PC-9 (cell line): ENCODE data around the gene NEU4. TPM values are rescaled to one million over a fixed set of nuclear protein-coding genes. Genes with fewer than 3 reads are reported as not detected.

Source experiments
- BruUV-seq: library from RNA; stranded (reverse); fragments of 400-500 nt; replicated peaks from 2 replicates; lab custom pipeline; 2021; lab: Mats Ljungman, UMichigan
- CTCF ChIA-PET: fragments of 300-600 bp; sonication (Branson Sonifier 250); formaldehyde crosslinking; loops from one replicate; lab custom pipeline; 2022; ENCODE audit warnings: antibody characterized with exemption; lab: Charles Lee
- POLR2A ChIA-PET: fragments of 300-600 bp; sonication (Branson Sonifier 250); formaldehyde crosslinking; loops from one replicate; lab custom pipeline; 2022; ENCODE audit warnings: antibody characterized with exemption; ENCODE audit not compliant: unreplicated experiment; lab: Charles Lee
- DNase-seq, 2 experiments: peaks; one replicate each; pipeline versions ENCODE4 v3.0.0 to v3.0.0-alpha.2; 2015 to 2022; ENCODE audit warnings: mixed read lengths in 1 of 2
- H2AFZ ChIP-seq: fragments of 200-600 bp; sonication (generic); 2 replicates; pipeline ENCODE4 v1.8.1; 2017; ENCODE audit warnings: antibody characterized with exemption
- H3F3A ChIP-seq: fragments of 200-600 bp; sonication (generic); 2 replicates; pipeline ENCODE4 v1.8.1; 2017; ENCODE audit warnings: antibody characterized with exemption, mild to moderate bottlenecking, low read depth; ENCODE audit not compliant: insufficient read depth
- H3K27ac ChIP-seq: fragments of 200-600 bp; sonication (generic); 2 replicates; pipeline ENCODE4 v1.6.1; 2016; ENCODE audit warnings: mixed run types
- H3K27me3 ChIP-seq: fragments of 200-600 bp; sonication (generic); 2 replicates; pipeline ENCODE4 v1.6.1; 2016; ENCODE audit warnings: low read depth, mixed run types; ENCODE audit not compliant: insufficient read depth
- H3K36me3 ChIP-seq: fragments of 200-600 bp; sonication (generic); 2 replicates; pipeline ENCODE4 v1.6.1; 2016; ENCODE audit warnings: low read depth, mixed run types
- H3K4me1 ChIP-seq: fragments of 200-600 bp; sonication (generic); replicated peaks from 2 replicates; pipeline ENCODE4 v1.6.1; 2016; ENCODE audit warnings: mixed run types; ENCODE audit not compliant: insufficient read depth
- H3K4me2 ChIP-seq: fragments of 200-600 bp; sonication (generic); 2 replicates; pipeline ENCODE4 v1.6.1; 2017; ENCODE audit warnings: mixed run types
- H3K4me3 ChIP-seq: fragments of 200-600 bp; sonication (generic); 2 replicates; pipeline ENCODE4 v1.6.1; 2016; ENCODE audit warnings: mixed run types
- H3K79me2 ChIP-seq: fragments of 200-600 bp; sonication (generic); 2 replicates; pipeline ENCODE4 v1.6.1; 2017; ENCODE audit warnings: low read depth, mixed run types
- H3K9me2 ChIP-seq: fragments of 200-600 bp; sonication (generic); 2 replicates; pipeline ENCODE4 v1.8.1; 2017; ENCODE audit warnings: mild to moderate bottlenecking; ENCODE audit not compliant: insufficient read depth
- H3K9me3 ChIP-seq: fragments of 200-600 bp; sonication (generic); 2 replicates; pipeline ENCODE4 v1.8.1; 2016; ENCODE audit warnings: low read depth; ENCODE audit not compliant: insufficient read depth
- H4K20me1 ChIP-seq: fragments of 200-600 bp; sonication (generic); 2 replicates; pipeline ENCODE4 v1.8.1; 2017; ENCODE audit not compliant: insufficient read depth
- EZH2 ChIP-seq: fragments of 200-600 bp; sonication (generic); IDR thresholded peaks from 2 replicates; pipeline ENCODE4 v1.8.0; 2017; ENCODE audit warnings: antibody characterized with exemption, low read depth
- intact Hi-C: fragments of 100-400 bp; cut with micrococcal nuclease; formaldehyde crosslinking; loops from one replicate; pipeline ENCODE4 v1.10.0; 2022; ENCODE audit not compliant: unreplicated experiment
- total RNA-seq: library from RNA; stranded (reverse); gene quantifications from 2 replicates; pipeline ENCODE4 v1.2.3, GENCODE V29; 2021
- TF ChIP-seq, protein P1 (sequence below): fragments of 200-600 bp; sonication (generic); conservative IDR thresholded peaks from 2 replicates; pipeline ENCODE4 v1.6.1; 2017; ENCODE audit warnings: mixed run types, antibody characterized with exemption, mild to moderate bottlenecking, moderate library complexity

NEU4 gene
- total RNA-seq, 1 experiment from 2014 or later: 0.92 TPM

DNA sequence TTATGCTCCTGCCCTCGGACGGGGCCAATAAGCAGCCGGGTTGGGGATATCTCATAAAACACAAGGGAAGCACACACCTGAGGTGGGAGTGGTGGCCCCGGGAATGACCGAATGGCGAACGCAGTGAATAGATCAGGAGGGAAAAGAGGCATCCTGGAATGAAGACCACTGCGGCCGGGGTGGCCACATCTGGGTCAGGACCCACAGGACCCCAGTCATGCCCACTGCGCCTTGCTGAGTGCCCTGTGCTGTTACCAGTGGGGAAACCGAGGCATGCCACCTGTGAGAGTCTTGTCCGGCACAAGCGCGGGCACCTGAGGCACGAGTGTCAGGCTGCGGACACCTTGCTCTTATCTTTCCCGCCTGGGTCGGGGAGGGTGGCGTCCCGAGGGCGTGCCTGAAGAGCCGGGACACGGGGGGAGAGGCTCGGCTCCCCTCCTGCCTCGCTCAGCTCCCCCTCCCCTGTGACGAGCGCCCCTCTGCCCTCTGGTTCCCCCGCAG is 48.1 kb downstream of the NEU4 start:
- Histone ChIP-seq H3K4me3 (no peak overlapping the region), H3K79me2 (no peaks in the 10 kb centered on the region), H3K27ac (no peak overlapping the region), H3F3A (no peaks in the 10 kb centered on the region), H2AFZ (no peak overlapping the region), H3K4me1 (no peaks in the 10 kb centered on the region), H3K27me3 (peaks cover 71% of the 10 kb centered on the region), H3K36me3 (no peaks in the 10 kb centered on the region), H3K9me3 (no peaks in the 10 kb centered on the region), H3K4me2 (no peak overlapping the region), H3K9me2 (no peaks in the 10 kb centered on the region), H4K20me1 (no peaks in the 10 kb centered on the region)
- ChIA-PET POLR2A (no interaction called here), CTCF (no interaction called here)
- BruUV-seq: no TSS peak
- TF ChIP-seq, protein P1, sequence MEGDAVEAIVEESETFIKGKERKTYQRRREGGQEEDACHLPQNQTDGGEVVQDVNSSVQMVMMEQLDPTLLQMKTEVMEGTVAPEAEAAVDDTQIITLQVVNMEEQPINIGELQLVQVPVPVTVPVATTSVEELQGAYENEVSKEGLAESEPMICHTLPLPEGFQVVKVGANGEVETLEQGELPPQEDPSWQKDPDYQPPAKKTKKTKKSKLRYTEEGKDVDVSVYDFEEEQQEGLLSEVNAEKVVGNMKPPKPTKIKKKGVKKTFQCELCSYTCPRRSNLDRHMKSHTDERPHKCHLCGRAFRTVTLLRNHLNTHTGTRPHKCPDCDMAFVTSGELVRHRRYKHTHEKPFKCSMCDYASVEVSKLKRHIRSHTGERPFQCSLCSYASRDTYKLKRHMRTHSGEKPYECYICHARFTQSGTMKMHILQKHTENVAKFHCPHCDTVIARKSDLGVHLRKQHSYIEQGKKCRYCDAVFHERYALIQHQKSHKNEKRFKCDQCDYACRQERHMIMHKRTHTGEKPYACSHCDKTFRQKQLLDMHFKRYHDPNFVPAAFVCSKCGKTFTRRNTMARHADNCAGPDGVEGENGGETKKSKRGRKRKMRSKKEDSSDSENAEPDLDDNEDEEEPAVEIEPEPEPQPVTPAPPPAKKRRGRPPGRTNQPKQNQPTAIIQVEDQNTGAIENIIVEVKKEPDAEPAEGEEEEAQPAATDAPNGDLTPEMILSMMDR: no peak
- TF ChIP-seq EZH2: no peak
- DNase-seq: no peak
- intact Hi-C loops: no loop called here

DNA sequence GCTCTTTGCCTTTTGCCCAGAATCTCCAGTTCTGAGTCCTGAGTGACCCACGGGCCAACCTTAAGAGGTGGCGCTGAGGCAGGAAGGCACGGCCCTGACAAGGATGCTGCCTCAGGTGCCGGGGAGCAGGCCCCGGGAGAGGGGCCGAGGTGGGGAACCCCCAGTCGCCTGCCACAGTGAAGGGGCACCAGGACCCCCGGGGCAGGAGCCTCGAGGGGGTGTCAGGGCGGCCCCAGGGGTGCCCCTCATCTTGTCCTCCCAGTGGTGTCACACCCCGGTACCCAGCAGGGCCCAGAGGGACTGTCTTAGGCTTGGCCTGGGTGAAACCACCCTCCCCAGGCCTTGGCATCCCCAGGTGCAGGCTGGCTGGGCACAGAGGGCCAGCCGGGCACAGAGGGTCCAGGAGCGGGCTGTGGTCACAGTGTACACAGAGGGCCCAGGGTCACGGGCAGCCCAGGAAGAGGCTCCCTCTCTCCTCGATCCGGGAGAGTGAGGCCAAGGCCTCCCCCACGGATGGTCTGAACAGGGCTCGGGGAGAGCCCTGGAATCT is 48.7 kb downstream of the NEU4 start:
- Histone ChIP-seq H3K36me3 (no peaks in the 10 kb centered on the region), H3K4me1 (no peaks in the 10 kb centered on the region), H4K20me1 (no peaks in the 10 kb centered on the region), H3F3A (no peaks in the 10 kb centered on the region), H3K27ac (no peak overlapping the region), H2AFZ (no peak overlapping the region), H3K9me2 (no peaks in the 10 kb centered on the region), H3K4me3 (no peak overlapping the region), H3K79me2 (no peaks in the 10 kb centered on the region), H3K4me2 (no peak overlapping the region), H3K9me3 (no peaks in the 10 kb centered on the region), H3K27me3 (peaks cover 66% of the 10 kb centered on the region)
- ChIA-PET CTCF (no interaction called here), POLR2A (no interaction called here)
- TF ChIP-seq, protein P1: no peak
- TF ChIP-seq EZH2: no peak
- no TSS peak for BruUV-seq
- intact Hi-C loops: no loop called here
- no peak for DNase-seq

DNA sequence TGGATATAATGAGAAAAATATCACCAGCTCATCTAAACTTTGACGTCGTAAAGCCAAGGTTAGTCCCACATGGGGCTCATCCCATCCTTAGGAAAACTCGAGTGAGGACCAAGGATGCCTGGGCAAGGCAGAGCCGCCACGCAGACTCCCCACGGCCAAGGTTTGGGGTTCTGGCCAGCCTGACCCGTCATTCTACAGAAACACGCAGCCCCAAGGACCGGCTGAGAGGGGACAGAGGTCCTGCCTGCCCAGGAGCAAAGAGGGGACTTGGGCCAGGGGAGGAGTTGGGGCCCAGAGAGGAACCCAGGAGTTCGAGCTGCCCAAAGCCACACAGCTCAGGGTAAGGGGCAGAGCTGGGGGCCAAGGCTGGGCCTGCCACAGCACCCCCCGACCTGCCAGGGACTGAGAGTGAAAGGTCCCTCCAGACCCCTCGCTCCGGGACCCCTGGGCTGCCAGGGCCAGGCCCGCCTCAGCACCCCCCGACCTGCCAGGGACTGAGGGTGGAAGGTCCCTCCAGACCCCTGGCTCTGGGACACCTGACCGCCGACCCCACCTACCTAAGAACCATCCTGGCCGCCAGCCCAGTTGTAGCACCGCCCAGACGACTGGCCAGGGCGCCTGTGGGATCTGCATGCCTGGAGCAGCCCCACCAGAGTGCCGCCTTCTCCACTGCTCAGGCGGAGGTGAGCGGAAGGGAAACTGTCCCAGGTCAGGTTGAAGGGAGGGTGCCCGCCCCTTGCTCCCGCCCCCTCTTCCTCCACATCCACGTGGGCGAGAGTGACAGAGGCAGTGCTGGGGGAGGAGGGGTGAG is 49.4 kb downstream of the NEU4 start, which contains the start of gene PDCD1:
Gene PDCD1 (minus strand): TSS at position 689 of the 811 bp plus-strand sequence. CDS start 56 bp downstream, at position 633.
- no peaks in the 10 kb centered on the region for H3F3A ChIP-seq
- H3K79me2 ChIP-seq: no peaks in the 10 kb centered on the region
- no peaks in the 10 kb centered on the region for H3K9me3 ChIP-seq
- no peaks in the 10 kb centered on the region for H3K36me3 ChIP-seq
- peaks cover 58% of the 10 kb centered on the region for H3K27me3 ChIP-seq
- CTCF ChIA-PET: no interaction called here
- intact Hi-C loops: no loop called here
- no peaks in the 10 kb centered on the region for H4K20me1 ChIP-seq
- no peak for TF ChIP-seq EZH2
- TF ChIP-seq, protein P1: no peak
- H3K9me2 ChIP-seq: no peaks in the 10 kb centered on the region
- no peaks in the 10 kb centered on the region for H3K4me1 ChIP-seq
- H3K4me3 ChIP-seq: no peak within 1 kb of the TSS
- no peak within 1 kb of the TSS for H3K27ac ChIP-seq
- no peak within 1 kb of the TSS for H3K4me2 ChIP-seq
- peak in 1 of 2 experiments; percentile 57 for DNase-seq
- POLR2A ChIA-PET: no interaction called here
- no peak within 1 kb of the TSS for H2AFZ ChIP-seq
- no TSS peak for BruUV-seq
